ENCODE measurements around the gene AOAH.
"Not testable (repeated sequence)": the region's sequence is repeated elsewhere in the genome, so short reads cannot be mapped to it uniquely, and the experiment has no call there.

Gene AOAH

GRCh38 chr7:36507475-36508440 lies 216.5 kb downstream of the AOAH start:
- DNase-seq (no peak), ATAC-seq (no peak)

GRCh38 chr7:36506820-36507219 lies 217.5 kb downstream of the AOAH start:
- ATAC-seq (no peak), DNase-seq (no peak)

- ATAC-seq: no peak
- no peak for DNase-seq
Observed at GRCh38 chr7:36506130-36506798, 218.0 kb downstream of the AOAH start.

- not testable (repeated sequence) for ATAC-seq, DNase-seq
Observed at GRCh38 chr7:36504617-36505016, 219.7 kb downstream of the AOAH start.

- DNase-seq, ATAC-seq: not testable (repeated sequence)
Observed at GRCh38 chr7:36504216-36504615, 220.1 kb downstream of the AOAH start.

- ATAC-seq: no peak
Observed at GRCh38 chr7:36497775-36498174, 226.5 kb downstream of the AOAH start.

GRCh38 chr7:36497176-36497575 lies 227.1 kb downstream of the AOAH start:
- ATAC-seq, DNase-seq: not testable (repeated sequence)

More at GRCh38 chr7:36497775-36498174, 226.5 kb downstream of the AOAH start:
- DNase-seq: no peak

GRCh38 chr7:36496576-36496975 lies 227.7 kb downstream of the AOAH start:
- no peak for ATAC-seq
- DNase-seq: no peak

- ATAC-seq: no peak
- DNase-seq: no peak
Observed at GRCh38 chr7:36491317-36491716, 233.0 kb downstream of the AOAH start.

GRCh38 chr7:36490419-36490830 lies 233.9 kb downstream of the AOAH start:
- DNase-seq (no peak), ATAC-seq (no peak)

- not testable (repeated sequence) for ATAC-seq, DNase-seq
Observed at GRCh38 chr7:36488672-36489071, 235.6 kb downstream of the AOAH start.

- DNase-seq (peak; percentile 16), ATAC-seq (peak; percentile 43)
Observed at GRCh38 chr7:36487756-36488336, 236.4 kb downstream of the AOAH start.

GRCh38 chr7:36486336-36486735 lies 238.0 kb downstream of the AOAH start:
- ATAC-seq (no peak), DNase-seq (no peak)

GRCh38 chr7:36484265-36484664 lies 240.0 kb downstream of the AOAH start:
- DNase-seq (no peak), ATAC-seq (no peak)

GRCh38 chr7:36483853-36484252 lies 240.4 kb downstream of the AOAH start:
- not testable (repeated sequence) for DNase-seq, ATAC-seq

- ATAC-seq (no peak), DNase-seq (no peak)
Observed at GRCh38 chr7:36478745-36479144, 245.5 kb downstream of the AOAH start.

- DNase-seq (peak; percentile 20), ATAC-seq (peak; percentile 90)
Observed at GRCh38 chr7:36475381-36475780, 248.9 kb downstream of the AOAH start.

GRCh38 chr7:36475011-36475342 lies 249.3 kb downstream of the AOAH start:
- ATAC-seq: no peak
- no peak for DNase-seq

GRCh38 chr7:36474283-36475010 lies 249.8 kb downstream of the AOAH start:
- DNase-seq: peak; percentile 10
- peak; percentile 47 for ATAC-seq

- ATAC-seq: no peak
Observed at GRCh38 chr7:36473454-36474282, 250.6 kb downstream of the AOAH start.

GRCh38 chr7:36472141-36472729 lies 252.1 kb downstream of the AOAH start:
- ATAC-seq (no peak), DNase-seq (no peak)

More at GRCh38 chr7:36473454-36474282, 250.6 kb downstream of the AOAH start:
- DNase-seq: peak; percentile 57
